ENCODE data around the gene ACTR2.
A peak's percentile ranks its signal among the peaks of the same experiment; 100 is the strongest.
"Not testable (repeated sequence)": the region's sequence is repeated elsewhere in the genome, so short reads cannot be mapped to it uniquely, and the experiment has no call there.

Gene ACTR2

DNA sequence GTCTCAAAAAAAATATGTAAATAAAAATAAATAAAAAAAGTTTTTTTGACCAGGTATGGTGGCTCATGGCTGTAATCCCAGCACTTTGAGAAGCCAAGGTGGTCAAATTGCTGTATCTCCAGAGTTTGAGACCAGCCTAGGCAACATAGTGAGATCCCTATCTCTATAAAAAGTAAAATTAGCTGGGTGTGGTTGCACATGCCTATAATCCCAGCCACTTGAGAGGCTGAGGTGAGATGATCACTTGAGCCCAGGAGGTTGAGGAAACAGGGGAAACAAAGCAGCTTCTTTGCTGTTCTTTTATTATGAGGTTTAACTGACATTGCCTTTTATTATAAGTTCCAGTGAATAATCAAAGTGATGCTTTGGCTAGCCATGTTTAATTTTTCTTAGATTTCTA lies 25.0 kb downstream of the ACTR2 start:
- TF ChIP-seq, protein P1, sequence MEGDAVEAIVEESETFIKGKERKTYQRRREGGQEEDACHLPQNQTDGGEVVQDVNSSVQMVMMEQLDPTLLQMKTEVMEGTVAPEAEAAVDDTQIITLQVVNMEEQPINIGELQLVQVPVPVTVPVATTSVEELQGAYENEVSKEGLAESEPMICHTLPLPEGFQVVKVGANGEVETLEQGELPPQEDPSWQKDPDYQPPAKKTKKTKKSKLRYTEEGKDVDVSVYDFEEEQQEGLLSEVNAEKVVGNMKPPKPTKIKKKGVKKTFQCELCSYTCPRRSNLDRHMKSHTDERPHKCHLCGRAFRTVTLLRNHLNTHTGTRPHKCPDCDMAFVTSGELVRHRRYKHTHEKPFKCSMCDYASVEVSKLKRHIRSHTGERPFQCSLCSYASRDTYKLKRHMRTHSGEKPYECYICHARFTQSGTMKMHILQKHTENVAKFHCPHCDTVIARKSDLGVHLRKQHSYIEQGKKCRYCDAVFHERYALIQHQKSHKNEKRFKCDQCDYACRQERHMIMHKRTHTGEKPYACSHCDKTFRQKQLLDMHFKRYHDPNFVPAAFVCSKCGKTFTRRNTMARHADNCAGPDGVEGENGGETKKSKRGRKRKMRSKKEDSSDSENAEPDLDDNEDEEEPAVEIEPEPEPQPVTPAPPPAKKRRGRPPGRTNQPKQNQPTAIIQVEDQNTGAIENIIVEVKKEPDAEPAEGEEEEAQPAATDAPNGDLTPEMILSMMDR (IDR thresholded peaks at IDR 0.05; ENCODE audit: low read depth, low read length) = no peak
- in situ Hi-C loops (cut with HindIII; ENCODE audit: low sequenced_read_pairs) = no loop called here
- no peak overlapping the region for H3K4me3 ChIP-seq (ENCODE audit: low read depth, low read length)
- no peak for DNase-seq (ENCODE audit: low read depth, low spot score)

DNA sequence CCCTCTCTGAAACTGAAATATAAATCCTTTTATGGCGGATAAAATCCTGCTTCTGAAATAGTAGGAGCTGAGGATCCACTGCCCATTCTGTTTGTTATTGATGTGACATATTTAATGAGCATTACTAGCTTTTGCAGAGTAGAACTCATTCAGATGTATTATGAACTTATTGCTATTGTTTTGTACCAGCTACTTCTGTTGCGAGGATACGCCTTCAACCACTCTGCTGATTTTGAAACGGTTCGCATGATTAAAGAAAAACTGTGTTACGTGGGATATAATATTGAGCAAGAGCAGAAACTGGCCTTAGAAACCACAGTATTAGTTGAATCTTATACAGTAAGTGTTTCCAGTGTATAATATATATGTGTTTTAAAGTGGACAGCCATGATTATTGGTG lies 27.7 kb downstream of the ACTR2 start:
- in situ Hi-C loops (cut with HindIII; ENCODE audit: low sequenced_read_pairs) = no loop called here
- DNase-seq (ENCODE audit: low read depth, low spot score) = no peak
- no peak overlapping the region for H3K4me3 ChIP-seq (ENCODE audit: low read depth, low read length)
- TF ChIP-seq, protein P1 (IDR thresholded peaks at IDR 0.05; ENCODE audit: low read depth, low read length) = no peak

DNA sequence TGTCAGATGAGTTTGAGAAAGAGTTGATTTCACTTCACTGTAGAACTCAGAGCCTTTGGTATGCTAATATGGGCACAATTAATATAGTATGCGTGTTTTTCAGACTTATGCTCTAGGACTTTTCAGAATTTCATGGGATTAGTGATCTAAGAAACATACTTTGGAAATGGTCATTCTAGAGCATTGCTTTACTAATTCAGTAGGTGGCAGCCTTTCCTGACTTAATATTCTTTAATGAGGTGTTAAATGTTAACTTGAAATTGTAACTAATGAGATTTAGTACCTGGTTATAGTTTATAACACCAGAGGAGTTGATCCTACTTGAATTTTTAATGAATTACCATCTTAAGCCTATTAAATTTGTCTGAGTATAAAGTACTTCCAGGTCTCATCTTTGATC lies 28.4 kb downstream of the ACTR2 start:
- no peak for DNase-seq (ENCODE audit: low read depth, low spot score)
- TF ChIP-seq, protein P1 (IDR thresholded peaks at IDR 0.05; ENCODE audit: low read depth, low read length) = peak; percentile 22
- no peak overlapping the region for H3K4me3 ChIP-seq (ENCODE audit: low read depth, low read length)
- in situ Hi-C loops (cut with HindIII; ENCODE audit: low sequenced_read_pairs) = no loop called here

DNA sequence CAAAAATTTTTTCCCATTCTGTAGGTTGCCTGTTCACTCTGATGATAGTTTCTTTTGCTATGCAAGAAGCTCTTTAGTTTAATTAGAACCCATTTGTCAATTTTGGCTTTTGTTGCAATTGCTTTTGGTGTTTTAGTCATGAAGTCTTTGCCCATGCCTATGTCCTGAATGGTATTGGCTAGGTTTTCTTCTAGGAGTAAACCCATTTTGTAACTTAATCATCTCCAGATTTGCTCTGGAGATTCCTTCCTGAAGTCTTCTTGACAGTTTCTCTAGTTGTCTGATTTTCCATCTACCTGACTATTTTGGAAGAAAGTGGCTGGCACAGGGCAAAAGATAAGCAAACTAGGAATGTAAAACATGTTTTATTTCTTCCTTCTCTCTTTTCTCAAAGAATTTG lies 30.2 kb downstream of the ACTR2 start:
- in situ Hi-C loops (cut with HindIII; ENCODE audit: low sequenced_read_pairs); DNase-seq (ENCODE audit: low read depth, low spot score); H3K4me3 ChIP-seq (ENCODE audit: low read depth, low read length): not testable (repeated sequence)

DNA sequence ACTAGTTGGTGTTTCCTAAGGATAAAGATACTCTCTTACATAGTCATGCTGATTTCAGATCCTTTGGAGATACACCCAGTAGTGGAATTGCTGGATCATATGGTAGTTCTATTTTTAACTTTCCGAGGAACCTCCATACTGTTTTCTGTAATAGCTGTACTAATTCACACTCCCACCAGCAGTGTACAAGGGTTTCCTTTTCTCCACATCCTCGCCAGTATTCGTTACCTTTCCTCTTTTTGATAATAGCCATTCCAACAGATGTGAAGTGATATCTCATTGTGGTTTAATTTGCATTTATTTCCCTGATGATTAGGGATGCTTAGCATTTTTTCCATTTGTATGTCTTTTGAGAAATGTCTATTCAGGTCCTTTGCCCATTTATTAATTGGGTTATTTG lies 34.0 kb downstream of the ACTR2 start:
- H3K4me3 ChIP-seq (ENCODE audit: low read depth, low read length) = no peak overlapping the region
- in situ Hi-C loops (cut with HindIII; ENCODE audit: low sequenced_read_pairs) = no loop called here
- TF ChIP-seq, protein P1 (IDR thresholded peaks at IDR 0.05; ENCODE audit: low read depth, low read length) = no peak
- no peak for DNase-seq (ENCODE audit: low read depth, low spot score)

DNA sequence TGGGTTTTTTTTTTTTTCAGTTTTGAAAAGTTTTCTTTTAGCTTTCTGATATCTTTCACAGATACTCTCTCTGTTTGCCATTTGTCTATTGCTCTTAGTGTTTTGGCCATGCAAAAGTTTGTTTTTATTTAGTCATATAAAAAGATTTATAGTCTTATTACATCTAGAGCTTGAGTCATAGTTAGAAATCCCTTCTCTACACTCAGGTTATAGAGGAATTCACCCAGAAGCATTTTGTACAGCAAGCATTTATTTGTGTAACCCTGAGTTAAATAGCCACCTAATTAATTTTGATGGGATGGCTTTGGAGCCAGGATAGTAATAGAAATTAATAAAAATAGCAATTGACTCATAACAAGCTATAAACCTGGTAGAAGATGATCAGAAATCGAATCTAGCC lies 35.6 kb downstream of the ACTR2 start:
- TF ChIP-seq, protein P1 (IDR thresholded peaks at IDR 0.05; ENCODE audit: low read depth, low read length) = no peak
- DNase-seq (ENCODE audit: low read depth, low spot score) = no peak
- in situ Hi-C loops (cut with HindIII; ENCODE audit: low sequenced_read_pairs) = no loop called here
- no peak overlapping the region for H3K4me3 ChIP-seq (ENCODE audit: low read depth, low read length)

DNA sequence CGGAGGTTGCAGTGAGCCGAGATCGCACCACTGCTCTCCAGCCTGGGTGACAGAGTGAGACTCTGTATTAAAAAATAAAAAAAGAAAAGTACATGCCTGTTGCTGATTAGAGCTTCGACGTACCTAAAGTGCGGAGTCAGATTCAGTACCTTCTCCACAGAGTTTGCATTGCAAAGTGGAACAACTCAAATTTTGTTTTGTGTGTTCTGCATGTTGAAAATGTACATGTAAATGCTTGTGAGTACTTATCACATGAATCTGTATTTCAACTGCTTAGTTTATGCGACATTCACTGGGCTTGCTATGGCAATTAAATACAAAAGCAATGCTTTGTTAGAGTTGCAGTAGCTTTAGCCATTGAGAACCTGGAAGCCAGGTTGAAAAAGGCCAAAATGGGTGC lies 36.4 kb downstream of the ACTR2 start:
- in situ Hi-C loops (cut with HindIII; ENCODE audit: low sequenced_read_pairs) = no loop called here
- TF ChIP-seq, protein P1 (IDR thresholded peaks at IDR 0.05; ENCODE audit: low read depth, low read length) = no peak
- H3K4me3 ChIP-seq (ENCODE audit: low read depth, low read length) = no peak overlapping the region
- no peak for DNase-seq (ENCODE audit: low read depth, low spot score)
